Measurements from ENCODE around the gene ACIN1.
"Not testable (repeated sequence)": the region's sequence is repeated elsewhere in the genome, so short reads cannot be mapped to it uniquely, and the experiment has no call there.

ACIN1 gene

DNA sequence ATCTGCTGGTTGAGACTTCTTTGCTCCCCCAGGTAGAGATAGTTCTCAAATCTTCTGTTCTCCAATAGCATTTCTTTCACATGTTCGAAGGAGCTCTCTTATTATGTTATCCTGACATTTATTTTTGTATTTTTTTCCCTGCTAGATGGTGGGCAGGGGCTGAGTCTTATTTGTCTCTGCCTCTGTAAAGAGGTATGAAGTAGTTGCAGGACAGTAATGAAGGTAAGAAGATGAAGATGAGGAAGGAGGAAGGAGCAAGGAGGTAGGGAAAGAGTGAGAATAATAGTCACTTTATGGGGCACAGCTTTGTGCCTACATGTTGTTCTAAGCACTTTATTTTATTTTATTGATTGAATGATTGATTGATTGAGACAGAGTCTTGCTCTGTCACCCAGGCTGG lies 14.8 kb upstream of the ACIN1 start:
- ATAC-seq (replicated peaks; ENCODE audit: extremely low read depth, poor library complexity, severe bottlenecking) (no peak), DNase-seq (ENCODE audit: low spot score in 2 of 2) (no peak)
- Mint-ChIP-seq H3K27ac (ENCODE audit: low read depth) (no peak overlapping the region), H3K9me3 (no peaks in the 10 kb centered on the region), H3K27me3 (peaks cover 9% of the 10 kb centered on the region), H3K4me3 (no peak overlapping the region), H3K36me3 (ENCODE audit: insufficient read depth) (peaks cover 4% of the 10 kb centered on the region), H3K4me1 (no peaks in the 10 kb centered on the region)

DNA sequence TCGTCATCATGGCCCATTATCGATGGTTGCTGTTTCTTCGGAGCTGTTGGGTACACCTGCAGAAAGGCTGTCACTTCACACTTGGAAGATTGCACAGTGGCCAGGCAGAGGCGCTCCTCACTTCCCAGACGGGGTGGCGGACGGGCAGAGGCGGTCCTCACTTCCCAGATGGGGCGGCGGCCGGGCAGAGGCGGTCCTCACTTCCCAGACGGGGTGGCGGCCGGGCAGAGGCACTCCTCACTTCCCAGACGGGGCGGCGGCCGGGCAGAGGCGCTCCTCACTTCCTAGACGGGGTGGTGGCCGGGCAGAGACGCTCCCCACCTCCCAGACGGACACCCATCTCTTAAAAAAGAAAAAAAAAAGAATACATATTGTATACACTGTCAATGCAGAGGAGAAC lies 13.2 kb upstream of the ACIN1 start:
- H3K27me3 Mint-ChIP-seq; H3K9me3 Mint-ChIP-seq; H3K4me3 Mint-ChIP-seq; DNase-seq (ENCODE audit: low spot score in 2 of 2); H3K36me3 Mint-ChIP-seq (ENCODE audit: insufficient read depth); H3K27ac Mint-ChIP-seq (ENCODE audit: low read depth); H3K4me1 Mint-ChIP-seq; ATAC-seq (replicated peaks; ENCODE audit: extremely low read depth, poor library complexity, severe bottlenecking): not testable (repeated sequence)

DNA sequence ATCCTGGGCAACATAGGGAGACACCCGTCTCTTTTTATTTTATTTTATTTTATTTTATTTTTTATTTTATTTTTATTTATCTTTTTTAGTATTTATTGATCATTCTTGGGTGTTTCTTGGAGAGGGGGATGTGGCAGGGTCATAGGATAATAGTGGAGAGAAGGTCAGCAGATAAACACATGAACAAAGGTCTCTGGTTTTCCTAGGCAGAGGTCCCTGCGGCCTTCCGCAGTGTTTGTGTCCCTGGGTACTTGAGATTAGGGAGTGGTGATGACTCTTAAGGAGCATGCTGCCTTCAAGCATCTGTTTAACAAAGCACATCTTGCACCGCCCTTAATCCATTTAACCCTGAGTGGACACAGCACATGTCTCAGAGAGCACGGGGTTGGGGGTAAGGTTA lies 12.7 kb upstream of the ACIN1 start:
- H3K4me1 Mint-ChIP-seq; DNase-seq (ENCODE audit: low spot score in 2 of 2); H3K9me3 Mint-ChIP-seq; H3K4me3 Mint-ChIP-seq; H3K36me3 Mint-ChIP-seq (ENCODE audit: insufficient read depth); H3K27me3 Mint-ChIP-seq; H3K27ac Mint-ChIP-seq (ENCODE audit: low read depth); ATAC-seq (replicated peaks; ENCODE audit: extremely low read depth, poor library complexity, severe bottlenecking): not testable (repeated sequence)

DNA sequence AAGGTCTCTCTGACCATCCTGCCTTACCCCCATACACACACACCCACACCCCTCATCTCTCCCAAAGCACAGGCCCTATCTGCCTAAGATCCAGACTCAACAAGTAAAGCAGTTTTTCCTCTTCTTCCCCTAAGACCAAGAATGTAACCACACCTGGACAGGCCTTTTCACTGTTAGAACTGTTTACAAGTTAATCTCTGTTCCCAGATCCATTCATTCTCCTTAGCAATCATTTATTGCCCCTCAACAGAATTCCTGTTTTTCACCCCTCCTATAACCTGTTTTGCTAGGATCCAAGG lies 11.8 kb upstream of the ACIN1 start:
- ATAC-seq (replicated peaks; ENCODE audit: extremely low read depth, poor library complexity, severe bottlenecking) (no peak), DNase-seq (ENCODE audit: low spot score in 2 of 2) (no peak)
- peaks cover 7% of the 10 kb centered on the region for H3K27me3 Mint-ChIP-seq
- H3K27ac Mint-ChIP-seq (ENCODE audit: low read depth): no peak overlapping the region
- no peaks in the 10 kb centered on the region for H3K4me1 Mint-ChIP-seq
- H3K36me3 Mint-ChIP-seq (ENCODE audit: insufficient read depth): peaks cover 4% of the 10 kb centered on the region
- H3K4me3 Mint-ChIP-seq: no peak overlapping the region
- H3K9me3 Mint-ChIP-seq: no peaks in the 10 kb centered on the region

GRCh38 chr14:23105348-23105824 lies 10.4 kb upstream of the ACIN1 start:
- H3K27me3 Mint-ChIP-seq: peaks cover 7% of the 10 kb centered on the region
- ATAC-seq (replicated peaks; ENCODE audit: extremely low read depth, poor library complexity, severe bottlenecking) (no peak), DNase-seq (ENCODE audit: low spot score in 2 of 2) (no peak)
- H3K9me3 Mint-ChIP-seq: no peaks in the 10 kb centered on the region
- no peak overlapping the region for H3K27ac Mint-ChIP-seq (ENCODE audit: low read depth)
- no peak overlapping the region for H3K4me3 Mint-ChIP-seq
- H3K4me1 Mint-ChIP-seq: peaks cover 2% of the 10 kb centered on the region
- H3K36me3 Mint-ChIP-seq (ENCODE audit: insufficient read depth): peaks cover 4% of the 10 kb centered on the region

DNA sequence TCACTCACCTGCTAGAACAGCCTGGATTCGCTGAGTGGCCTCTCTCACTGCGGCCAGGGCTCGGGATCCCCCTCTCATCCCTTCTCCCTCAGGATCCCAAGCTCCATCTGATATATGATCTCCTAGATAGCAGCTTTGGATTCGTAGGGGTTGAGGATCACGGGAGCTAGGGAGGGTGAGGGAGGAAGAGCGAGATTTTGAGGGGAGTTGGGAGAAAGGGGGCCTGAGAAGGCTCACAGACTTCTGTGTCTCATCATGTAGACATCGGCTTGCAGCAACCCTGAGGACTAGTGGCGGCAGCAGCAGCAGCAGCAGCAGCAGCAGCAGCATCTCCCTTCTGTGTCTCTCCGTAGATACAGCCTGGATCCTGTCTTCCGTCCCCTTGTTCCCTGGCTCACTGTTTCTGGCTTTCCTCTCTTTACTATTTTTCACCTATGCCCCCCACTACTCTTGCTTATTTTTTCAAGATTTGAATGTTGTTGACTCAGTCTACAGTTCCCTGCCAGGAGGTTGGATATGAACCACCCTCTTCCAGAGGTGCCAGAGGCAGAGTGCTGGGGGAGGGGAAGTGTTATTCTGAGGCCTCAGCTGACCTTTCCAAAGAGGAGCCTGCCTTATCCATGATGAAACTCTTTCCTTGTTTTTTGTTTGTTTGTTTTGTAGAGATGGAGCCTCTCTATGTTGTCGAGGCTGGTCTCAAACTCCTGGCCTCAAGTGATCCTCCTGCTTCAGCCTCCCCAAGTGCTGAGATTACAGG lies 9.8 kb upstream of the ACIN1 start, which contains the start of gene CIROP:
Gene CIROP (minus strand): TSS at position 399 of the 757 bp plus-strand sequence. CDS start 69 bp downstream, at position 330.
- no peaks in the 10 kb centered on the region for H3K9me3 Mint-ChIP-seq

GRCh38 chr14:23104070-23104590 lies 9.2 kb upstream of the ACIN1 start:
- peaks cover 7% of the 10 kb centered on the region for H3K27me3 Mint-ChIP-seq
- H3K27ac Mint-ChIP-seq (ENCODE audit: low read depth): no peak overlapping the region
- ATAC-seq (replicated peaks; ENCODE audit: extremely low read depth, poor library complexity, severe bottlenecking) (no peak), DNase-seq (ENCODE audit: low spot score in 2 of 2) (no peak)
- no peaks in the 10 kb centered on the region for H3K9me3 Mint-ChIP-seq
- H3K36me3 Mint-ChIP-seq (ENCODE audit: insufficient read depth): peaks cover 10% of the 10 kb centered on the region
- H3K4me3 Mint-ChIP-seq: no peak overlapping the region
- H3K4me1 Mint-ChIP-seq: peaks cover 15% of the 10 kb centered on the region

More for the DNA sequence above, 9.8 kb upstream of the ACIN1 start, which contains the start of gene CIROP:
- peaks cover 7% of the 10 kb centered on the region for H3K36me3 Mint-ChIP-seq (ENCODE audit: insufficient read depth)
- H3K4me1 Mint-ChIP-seq: peaks cover 9% of the 10 kb centered on the region
- peaks cover 7% of the 10 kb centered on the region for H3K27me3 Mint-ChIP-seq
- DNase-seq (ENCODE audit: low spot score in 2 of 2) (no peak), ATAC-seq (replicated peaks; ENCODE audit: extremely low read depth, poor library complexity, severe bottlenecking) (no peak)
- no peak within 1 kb of the TSS for H3K4me3 Mint-ChIP-seq
- H3K27ac Mint-ChIP-seq (ENCODE audit: low read depth): no peak within 1 kb of the TSS

GRCh38 chr14:23103581-23103980 lies 8.6 kb upstream of the ACIN1 start:
- ATAC-seq (replicated peaks; ENCODE audit: extremely low read depth, poor library complexity, severe bottlenecking) (no peak), DNase-seq (ENCODE audit: low spot score in 2 of 2) (no peak)
- H3K36me3 Mint-ChIP-seq (ENCODE audit: insufficient read depth): peaks cover 14% of the 10 kb centered on the region
- H3K27me3 Mint-ChIP-seq: peaks cover 7% of the 10 kb centered on the region
- H3K9me3 Mint-ChIP-seq: no peaks in the 10 kb centered on the region
- no peak overlapping the region for H3K4me3 Mint-ChIP-seq
- peaks cover 17% of the 10 kb centered on the region for H3K4me1 Mint-ChIP-seq
- no peak overlapping the region for H3K27ac Mint-ChIP-seq (ENCODE audit: low read depth)

GRCh38 chr14:23102801-23103200 lies 7.9 kb upstream of the ACIN1 start:
- DNase-seq (ENCODE audit: low spot score in 2 of 2) (no peak), ATAC-seq (replicated peaks; ENCODE audit: extremely low read depth, poor library complexity, severe bottlenecking) (no peak)
- peaks cover 19% of the 10 kb centered on the region for H3K36me3 Mint-ChIP-seq (ENCODE audit: insufficient read depth)
- H3K4me1 Mint-ChIP-seq: peaks cover 17% of the 10 kb centered on the region
- H3K27ac Mint-ChIP-seq (ENCODE audit: low read depth): no peak overlapping the region
- H3K9me3 Mint-ChIP-seq: no peaks in the 10 kb centered on the region
- peaks cover 7% of the 10 kb centered on the region for H3K27me3 Mint-ChIP-seq
- no peak overlapping the region for H3K4me3 Mint-ChIP-seq

- Mint-ChIP-seq H3K36me3 (ENCODE audit: insufficient read depth) (peaks cover 24% of the 10 kb centered on the region), H3K9me3 (no peaks in the 10 kb centered on the region), H3K27me3 (peaks cover 7% of the 10 kb centered on the region), H3K4me3 (no peak overlapping the region), H3K4me1 (peaks cover 17% of the 10 kb centered on the region), H3K27ac (ENCODE audit: low read depth) (no peak overlapping the region)
- ATAC-seq (replicated peaks; ENCODE audit: extremely low read depth, poor library complexity, severe bottlenecking) (no peak), DNase-seq (ENCODE audit: low spot score in 2 of 2) (no peak)
Observed at GRCh38 chr14:23101986-23102625, 7.2 kb upstream of the ACIN1 start.

DNA sequence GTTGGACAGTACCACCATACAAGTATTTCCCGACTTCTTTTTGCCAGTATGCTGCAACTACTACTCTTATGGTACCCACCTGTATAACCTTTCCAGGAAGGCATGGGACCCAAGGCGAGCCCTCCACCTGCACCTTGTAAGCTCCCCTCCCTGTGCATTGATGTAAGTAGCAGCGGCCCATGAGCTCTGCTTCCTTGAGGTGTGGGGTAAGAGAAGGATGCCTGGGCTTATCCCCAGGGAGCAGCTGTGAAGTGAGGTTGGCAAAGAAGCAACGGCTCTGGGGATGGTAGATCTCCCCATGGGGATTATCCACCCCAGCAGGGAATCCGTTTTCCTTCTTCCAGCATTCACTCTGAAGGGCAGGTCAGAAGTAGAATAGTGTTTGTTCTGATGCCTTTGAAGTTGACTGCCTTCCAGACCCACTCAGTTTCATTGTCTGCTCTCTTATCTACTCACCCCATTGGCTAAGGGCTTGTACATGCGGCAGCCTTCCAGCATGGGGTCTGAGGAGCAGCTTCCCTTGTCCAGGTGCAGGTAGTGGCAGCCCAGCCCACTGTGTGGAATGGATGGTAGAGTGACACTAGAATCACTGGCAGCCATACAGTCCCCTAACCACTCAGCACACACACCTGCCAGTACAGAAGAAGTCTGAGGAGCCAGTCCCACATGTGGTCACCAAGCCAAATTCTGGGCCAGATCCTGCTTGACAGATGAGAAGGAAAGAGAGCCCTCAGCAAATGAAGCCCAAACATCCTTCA lies 6.5 kb upstream of the ACIN1 start:
- no peak for ATAC-seq (replicated peaks; ENCODE audit: extremely low read depth, poor library complexity, severe bottlenecking)
- no peak for DNase-seq (ENCODE audit: low spot score in 2 of 2)

DNA sequence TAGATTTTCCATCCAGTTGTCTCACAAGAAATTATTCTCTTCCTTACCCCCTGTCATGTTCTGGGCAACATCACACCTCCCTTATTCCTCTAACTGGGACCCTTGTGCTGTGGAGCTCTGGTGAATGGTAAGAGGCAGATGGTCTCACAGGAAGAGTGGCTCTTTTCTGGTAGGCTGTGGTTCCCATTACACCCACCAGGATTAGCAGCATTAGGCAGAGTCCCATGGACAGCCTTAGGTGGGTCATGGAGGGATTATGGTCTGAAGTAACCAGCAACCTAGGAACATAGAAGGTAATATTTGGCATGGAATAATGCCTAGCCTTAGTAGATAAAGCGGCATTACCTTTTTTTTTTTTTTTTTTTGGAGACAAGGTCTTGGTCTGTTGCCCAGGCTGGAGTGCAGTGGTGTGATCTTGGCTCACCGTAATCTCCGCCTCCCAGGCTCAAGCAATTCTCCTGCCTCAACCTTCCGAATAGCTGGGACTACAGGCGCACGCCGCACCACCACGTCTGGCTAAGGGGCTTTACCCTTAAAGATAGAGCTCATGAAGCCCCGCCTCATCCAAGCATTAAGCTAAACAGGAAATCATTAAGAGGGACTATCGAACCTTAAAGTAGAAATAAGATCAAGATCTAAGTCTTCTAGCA lies 4.4 kb upstream of the ACIN1 start:
- peaks cover 17% of the 10 kb centered on the region for H3K4me1 Mint-ChIP-seq
- peaks cover 23% of the 10 kb centered on the region for H3K36me3 Mint-ChIP-seq (ENCODE audit: insufficient read depth)
- H3K27me3 Mint-ChIP-seq: peaks cover 4% of the 10 kb centered on the region
- no peak for ATAC-seq (replicated peaks; ENCODE audit: extremely low read depth, poor library complexity, severe bottlenecking)
- DNase-seq (ENCODE audit: low spot score in 2 of 2): no peak
- H3K4me3 Mint-ChIP-seq: no peak overlapping the region
- no peaks in the 10 kb centered on the region for H3K9me3 Mint-ChIP-seq
- H3K27ac Mint-ChIP-seq (ENCODE audit: low read depth): no peak overlapping the region

More for the DNA sequence above, 6.5 kb upstream of the ACIN1 start:
- Mint-ChIP-seq H3K9me3 (no peaks in the 10 kb centered on the region), H3K27me3 (peaks cover 7% of the 10 kb centered on the region), H3K4me3 (no peak overlapping the region), H3K36me3 (ENCODE audit: insufficient read depth) (peaks cover 27% of the 10 kb centered on the region), H3K27ac (ENCODE audit: low read depth) (no peak overlapping the region), H3K4me1 (peaks cover 17% of the 10 kb centered on the region)

Data from central memory CD8-positive, alpha-beta T cell (primary cell).